Measurements from ENCODE around the gene ESAM. TPM values are rescaled to one million over a fixed set of nuclear protein-coding genes. Genes with fewer than 3 reads are reported as not detected.
"Not testable (repeated sequence)": the region's sequence is repeated elsewhere in the genome, so short reads cannot be mapped to it uniquely, and the experiment has no call there.

ESAM gene
- polyA plus RNA-seq, 3 donors, result 60.6 to 73.8 (median 68.2) TPM

- DNase-seq (ENCODE audit: low read depth in 3 of 3, low spot score in 2 of 3), result no peak
Observed at GRCh38 chr11:124776865-124777645, 15.0 kb upstream of the ESAM start.

- DNase-seq (ENCODE audit: low read depth in 3 of 3, low spot score in 2 of 3), result not testable (repeated sequence)
Observed at GRCh38 chr11:124770959-124771358, 8.9 kb upstream of the ESAM start.

- no peak for DNase-seq (ENCODE audit: low read depth in 3 of 3, low spot score in 2 of 3)
Observed at GRCh38 chr11:124769806-124770774, 8.0 kb upstream of the ESAM start.

- no peak for DNase-seq (ENCODE audit: low read depth in 3 of 3, low spot score in 2 of 3)
Observed at GRCh38 chr11:124768914-124769313, 6.8 kb upstream of the ESAM start.

GRCh38 chr11:124766156-124766555 is 4.1 kb upstream of the ESAM start:
- DNase-seq (ENCODE audit: low read depth in 3 of 3, low spot score in 2 of 3), result no peak

- no peak for DNase-seq (ENCODE audit: low read depth in 3 of 3, low spot score in 2 of 3)
Observed at GRCh38 chr11:124763156-124763947, 1.3 kb upstream of the ESAM start.

- no peak for DNase-seq (ENCODE audit: low read depth in 3 of 3, low spot score in 2 of 3)
Observed at GRCh38 chr11:124762624-124763155, 600 bp upstream of the ESAM start.

GRCh38 chr11:124761301-124762104 is 587 bp downstream of the ESAM start:
- DNase-seq (ENCODE audit: low read depth in 3 of 3, low spot score in 2 of 3), result no peak

GRCh38 chr11:124760806-124761205 is 1.3 kb downstream of the ESAM start:
- no peak for DNase-seq (ENCODE audit: low read depth in 3 of 3, low spot score in 2 of 3)

GRCh38 chr11:124760205-124760652 is 1.9 kb downstream of the ESAM start:
- DNase-seq (ENCODE audit: low read depth in 3 of 3, low spot score in 2 of 3), result no peak

GRCh38 chr11:124759266-124760204 is 2.6 kb downstream of the ESAM start:
- DNase-seq (ENCODE audit: low read depth in 3 of 3, low spot score in 2 of 3), result no peak

GRCh38 chr11:124758355-124759265 is 3.5 kb downstream of the ESAM start:
- DNase-seq (ENCODE audit: low read depth in 3 of 3, low spot score in 2 of 3), result no peak

- DNase-seq (ENCODE audit: low read depth in 3 of 3, low spot score in 2 of 3), result no peak
Observed at GRCh38 chr11:124757320-124757719, 4.8 kb downstream of the ESAM start.

GRCh38 chr11:124756753-124757227 is 5.3 kb downstream of the ESAM start:
- no peak for DNase-seq (ENCODE audit: low read depth in 3 of 3, low spot score in 2 of 3)

GRCh38 chr11:124756033-124756752 is 5.9 kb downstream of the ESAM start:
- DNase-seq (ENCODE audit: low read depth in 3 of 3, low spot score in 2 of 3), result no peak

GRCh38 chr11:124754710-124755109 is 7.4 kb downstream of the ESAM start:
- DNase-seq (ENCODE audit: low read depth in 3 of 3, low spot score in 2 of 3), result no peak

GRCh38 chr11:124754309-124754708 is 7.8 kb downstream of the ESAM start:
- DNase-seq (ENCODE audit: low read depth in 3 of 3, low spot score in 2 of 3), result no peak
